GM23338 (cell line): ENCODE measurements around the gene COL4A1. TPM values are rescaled to one million over a fixed set of nuclear protein-coding genes. Genes with fewer than 3 reads are reported as not detected.

Source experiments
- ATAC-seq: fragments of 200-7000 bp; cut with Tn5 transposase; 3 replicates; pipeline ENCODE4 v1.9.1; 2020
- DNase-seq: peaks from one replicate; pipeline ENCODE4 v3.0.0-alpha.2; 2015; ENCODE audit warnings: low spot score
- H2AFZ ChIP-seq: fragments of 200-600 bp; sonication (generic); 2 replicates; pipeline ENCODE4 v1.8.0; 2016; ENCODE audit warnings: antibody characterized with exemption, mild to moderate bottlenecking, moderate library complexity
- H3F3A ChIP-seq: fragments of 200-600 bp; sonication (generic); replicated peaks from 2 replicates; pipeline ENCODE4 v1.8.0; 2017; ENCODE audit warnings: antibody characterized with exemption, mixed run types, low read depth
- H3K27ac ChIP-seq: fragments of 200-600 bp; sonication (generic); 2 replicates; pipeline ENCODE4 v1.6.1; 2016; ENCODE audit warnings: low read depth
- H3K27me3 ChIP-seq: fragments of 200-600 bp; sonication (generic); 2 replicates; pipeline ENCODE4 v1.8.0; 2016; ENCODE audit warnings: mild to moderate bottlenecking, mixed run types, moderate library complexity; ENCODE audit not compliant: insufficient read depth
- H3K36me3 ChIP-seq: fragments of 200-600 bp; sonication (generic); 2 replicates; pipeline ENCODE4 v1.8.0; 2016; ENCODE audit warnings: mild to moderate bottlenecking; ENCODE audit not compliant: insufficient read depth
- H3K4me1 ChIP-seq: fragments of 200-600 bp; sonication (generic); 2 replicates; pipeline ENCODE4 v1.8.0; 2016; ENCODE audit warnings: mild to moderate bottlenecking, moderate library complexity; ENCODE audit not compliant: insufficient read depth
- H3K4me2 ChIP-seq: fragments of 200-600 bp; sonication (generic); 2 replicates; pipeline ENCODE4 v1.7.1; 2017; ENCODE audit warnings: mixed run types
- H3K4me3 ChIP-seq: fragments of 200-600 bp; sonication (generic); 2 replicates; pipeline ENCODE4 v1.6.1; 2016; ENCODE audit warnings: mixed run types
- H3K79me2 ChIP-seq: fragments of 200-600 bp; sonication (generic); replicated peaks from 2 replicates; pipeline ENCODE4 v1.8.0; 2017; ENCODE audit warnings: mild to moderate bottlenecking; ENCODE audit not compliant: insufficient read depth
- H3K9me2 ChIP-seq: fragments of 200-600 bp; sonication (generic); 2 replicates; pipeline ENCODE4 v1.8.0; 2017; ENCODE audit not compliant: insufficient read depth
- H4K20me1 ChIP-seq: fragments of 200-600 bp; sonication (generic); replicated peaks from 2 replicates; pipeline ENCODE4 v1.8.0; 2017; ENCODE audit warnings: mild to moderate bottlenecking; ENCODE audit not compliant: insufficient read depth
- H3K27ac Mint-ChIP-seq: 2 replicates; pipeline ENCODE4 v1.8.0; 2020; ENCODE audit warnings: inconsistent platforms, mild to moderate bottlenecking, moderate library complexity, mixed read lengths
- H3K27me3 Mint-ChIP-seq: 3 replicates; pipeline ENCODE4 v1.8.0; 2022; ENCODE audit warnings: low read depth, mild to moderate bottlenecking, moderate library complexity, mixed read lengths, inconsistent platforms; ENCODE audit not compliant: insufficient read depth, poor library complexity
- H3K36me3 Mint-ChIP-seq: 3 replicates; pipeline ENCODE4 v1.8.0; 2021; ENCODE audit warnings: low read depth, mild to moderate bottlenecking, inconsistent platforms, moderate library complexity, mixed read lengths
- H3K4me1 Mint-ChIP-seq: 3 replicates; pipeline ENCODE4 v1.8.0; 2020; ENCODE audit warnings: mild to moderate bottlenecking, inconsistent platforms, mixed read lengths
- H3K4me3 Mint-ChIP-seq: 3 replicates; pipeline ENCODE4 v1.8.0; 2021; ENCODE audit warnings: moderate library complexity, mild to moderate bottlenecking, inconsistent platforms, mixed read lengths
- H3K9me3 Mint-ChIP-seq: 3 replicates; pipeline ENCODE4 v1.8.0; 2020; ENCODE audit warnings: moderate library complexity, mild to moderate bottlenecking, inconsistent platforms, mixed read lengths
- CREB1 ChIP-seq: fragments of 250-450 bp; sonication (Bioruptor Pico); IDR thresholded peaks from 2 replicates; pipeline ENCODE4 v1.5.0; 2020; ENCODE audit warnings: low read depth, mild to moderate bottlenecking, moderate library complexity
- EZH2 ChIP-seq: fragments of 200-600 bp; sonication (generic); IDR thresholded peaks from one replicate; pipeline ENCODE4 v1.8.0; 2017; ENCODE audit warnings: antibody characterized with exemption, mild to moderate bottlenecking, low read depth; ENCODE audit not compliant: unreplicated experiment
- EZH2phosphoT487 ChIP-seq: fragments of 200-600 bp; sonication (generic); IDR thresholded peaks from one replicate; pipeline ENCODE4 v1.8.1; 2018; ENCODE audit warnings: antibody characterized with exemption; ENCODE audit not compliant: unreplicated experiment
- JUNB ChIP-seq: IDR thresholded peaks from one replicate; pipeline ENCODE4 v1.6.1; 2016; ENCODE audit warnings: antibody characterized with exemption; ENCODE audit not compliant: unreplicated experiment
- NANOG ChIP-seq: IDR thresholded peaks from 2 replicates; pipeline ENCODE4 v1.6.1; 2016; ENCODE audit warnings: antibody characterized with exemption, borderline replicate concordance
- POLR2AphosphoS5 ChIP-seq: IDR thresholded peaks from 2 replicates; pipeline ENCODE4 v1.6.1; 2016; ENCODE audit warnings: antibody characterized with exemption, low read depth
- STAT1 ChIP-seq: IDR thresholded peaks from one replicate; pipeline ENCODE4 v1.6.1; 2016; ENCODE audit warnings: antibody characterized with exemption; ENCODE audit not compliant: unreplicated experiment
- ZNF114 ChIP-seq: fragments of 250-450 bp; sonication (Bioruptor Pico); IDR thresholded peaks from 2 replicates; pipeline ENCODE4 v1.5.0; 2020; ENCODE audit warnings: mild to moderate bottlenecking, moderate library complexity
- ZNF331 ChIP-seq: fragments of 250-450 bp; sonication (Bioruptor Pico); IDR thresholded peaks from 2 replicates; pipeline ENCODE4 v1.5.0; 2020; ENCODE audit warnings: low read depth, mild to moderate bottlenecking, moderate library complexity
- polyA plus RNA-seq: library from polyadenylated mRNA; unstranded; fragments of >200 nt; fragmentation: Nextera tagmentation; extraction: Ambion mirVana; gene quantifications from 2 replicates; pipeline ENCODE4 v1.2.1, GENCODE V29; 2016
- total RNA-seq: library from RNA; depleted of rRNA; stranded (reverse); fragments of >200 nt; shearing (Covaris generic); gene quantifications from 2 replicates; pipeline ENCODE4 v1.2.3, GENCODE V29; 2014
- TF ChIP-seq, protein P1 (sequence below): IDR thresholded peaks from one replicate; pipeline ENCODE4 v1.6.1; 2018; ENCODE audit warnings: antibody characterized with exemption; ENCODE audit not compliant: unreplicated experiment
- TF ChIP-seq, protein P2 (sequence below): fragments of 250-450 bp; sonication (Bioruptor Pico); IDR thresholded peaks from 2 replicates; pipeline ENCODE4 v1.5.0; 2020; ENCODE audit warnings: mild to moderate bottlenecking, moderate library complexity
- TF ChIP-seq, protein P3 (sequence below), 2 experiments: fragments of 200-600 bp in 1 of 2; sonication (generic) in 1 of 2; conservative IDR thresholded peaks; 2 replicates each; pipeline versions ENCODE4 v1.5.1 to v1.6.1; 2016 to 2017; ENCODE audit warnings: antibody characterized with exemption in 2 of 2, low read depth in 2 of 2, mild to moderate bottlenecking in 2 of 2, moderate library complexity in 1 of 2

The COL4A1 gene
- total and polyA plus RNA-seq, 2 experiments from 2014 or later, result 39.1 to 110 TPM

DNA sequence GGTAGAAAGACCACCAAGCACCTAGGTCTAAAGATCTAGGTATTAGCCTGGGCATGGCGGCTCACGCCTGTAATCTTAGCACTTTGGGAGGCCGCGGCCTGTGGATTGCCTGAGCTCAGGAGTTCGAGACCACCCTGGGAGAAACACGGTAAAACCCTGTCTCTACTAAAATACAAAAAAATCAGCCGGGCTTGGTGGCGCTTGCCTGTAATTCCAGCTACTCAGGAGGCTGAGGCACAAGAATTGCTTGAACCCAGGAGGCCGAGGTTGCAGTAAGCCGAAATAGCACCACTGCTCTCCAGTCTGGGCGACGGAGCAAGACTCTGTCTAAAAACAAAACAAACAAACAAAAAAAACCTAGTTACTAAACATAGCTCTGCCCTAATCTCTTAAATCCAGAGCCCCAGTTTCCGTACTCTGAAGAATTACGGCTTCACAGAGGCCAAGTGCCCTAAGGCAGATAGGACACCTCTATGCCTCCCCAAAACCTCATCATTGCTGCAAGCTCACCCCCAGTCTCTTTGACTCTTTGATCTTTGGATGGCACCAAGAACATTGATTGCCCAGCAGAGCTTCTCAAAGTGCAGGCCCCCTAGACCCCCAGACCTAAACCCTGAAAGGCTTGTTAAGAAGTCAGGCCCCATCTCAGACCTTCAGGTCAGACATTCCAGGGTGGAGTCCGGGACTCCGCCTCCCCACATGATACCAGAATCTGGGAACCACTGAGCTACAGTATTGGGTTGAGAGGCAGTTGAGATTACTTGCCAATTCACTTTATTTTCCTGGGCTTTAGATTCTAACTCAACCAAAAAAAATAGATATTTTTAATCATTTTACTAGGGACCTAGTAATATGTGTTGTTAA lies 2.9 kb upstream of the COL4A1 start:
- no peak overlapping the region for H3K27ac ChIP-seq
- no peak for DNase-seq

More for the DNA sequence above, 2.9 kb upstream of the COL4A1 start:
- no peaks in the 10 kb centered on the region for H3K9me2 ChIP-seq
- TF ChIP-seq EZH2, result no peak
- no peak for TF ChIP-seq ZNF331 (CRISPR knock-in tag)
- TF ChIP-seq ZNF114 (CRISPR knock-in tag), result no peak
- no peak for TF ChIP-seq CREB1 (CRISPR knock-in tag)
- TF ChIP-seq, protein P1, sequence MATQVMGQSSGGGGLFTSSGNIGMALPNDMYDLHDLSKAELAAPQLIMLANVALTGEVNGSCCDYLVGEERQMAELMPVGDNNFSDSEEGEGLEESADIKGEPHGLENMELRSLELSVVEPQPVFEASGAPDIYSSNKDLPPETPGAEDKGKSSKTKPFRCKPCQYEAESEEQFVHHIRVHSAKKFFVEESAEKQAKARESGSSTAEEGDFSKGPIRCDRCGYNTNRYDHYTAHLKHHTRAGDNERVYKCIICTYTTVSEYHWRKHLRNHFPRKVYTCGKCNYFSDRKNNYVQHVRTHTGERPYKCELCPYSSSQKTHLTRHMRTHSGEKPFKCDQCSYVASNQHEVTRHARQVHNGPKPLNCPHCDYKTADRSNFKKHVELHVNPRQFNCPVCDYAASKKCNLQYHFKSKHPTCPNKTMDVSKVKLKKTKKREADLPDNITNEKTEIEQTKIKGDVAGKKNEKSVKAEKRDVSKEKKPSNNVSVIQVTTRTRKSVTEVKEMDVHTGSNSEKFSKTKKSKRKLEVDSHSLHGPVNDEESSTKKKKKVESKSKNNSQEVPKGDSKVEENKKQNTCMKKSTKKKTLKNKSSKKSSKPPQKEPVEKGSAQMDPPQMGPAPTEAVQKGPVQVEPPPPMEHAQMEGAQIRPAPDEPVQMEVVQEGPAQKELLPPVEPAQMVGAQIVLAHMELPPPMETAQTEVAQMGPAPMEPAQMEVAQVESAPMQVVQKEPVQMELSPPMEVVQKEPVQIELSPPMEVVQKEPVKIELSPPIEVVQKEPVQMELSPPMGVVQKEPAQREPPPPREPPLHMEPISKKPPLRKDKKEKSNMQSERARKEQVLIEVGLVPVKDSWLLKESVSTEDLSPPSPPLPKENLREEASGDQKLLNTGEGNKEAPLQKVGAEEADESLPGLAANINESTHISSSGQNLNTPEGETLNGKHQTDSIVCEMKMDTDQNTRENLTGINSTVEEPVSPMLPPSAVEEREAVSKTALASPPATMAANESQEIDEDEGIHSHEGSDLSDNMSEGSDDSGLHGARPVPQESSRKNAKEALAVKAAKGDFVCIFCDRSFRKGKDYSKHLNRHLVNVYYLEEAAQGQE, result no peak
- TF ChIP-seq, protein P2, sequence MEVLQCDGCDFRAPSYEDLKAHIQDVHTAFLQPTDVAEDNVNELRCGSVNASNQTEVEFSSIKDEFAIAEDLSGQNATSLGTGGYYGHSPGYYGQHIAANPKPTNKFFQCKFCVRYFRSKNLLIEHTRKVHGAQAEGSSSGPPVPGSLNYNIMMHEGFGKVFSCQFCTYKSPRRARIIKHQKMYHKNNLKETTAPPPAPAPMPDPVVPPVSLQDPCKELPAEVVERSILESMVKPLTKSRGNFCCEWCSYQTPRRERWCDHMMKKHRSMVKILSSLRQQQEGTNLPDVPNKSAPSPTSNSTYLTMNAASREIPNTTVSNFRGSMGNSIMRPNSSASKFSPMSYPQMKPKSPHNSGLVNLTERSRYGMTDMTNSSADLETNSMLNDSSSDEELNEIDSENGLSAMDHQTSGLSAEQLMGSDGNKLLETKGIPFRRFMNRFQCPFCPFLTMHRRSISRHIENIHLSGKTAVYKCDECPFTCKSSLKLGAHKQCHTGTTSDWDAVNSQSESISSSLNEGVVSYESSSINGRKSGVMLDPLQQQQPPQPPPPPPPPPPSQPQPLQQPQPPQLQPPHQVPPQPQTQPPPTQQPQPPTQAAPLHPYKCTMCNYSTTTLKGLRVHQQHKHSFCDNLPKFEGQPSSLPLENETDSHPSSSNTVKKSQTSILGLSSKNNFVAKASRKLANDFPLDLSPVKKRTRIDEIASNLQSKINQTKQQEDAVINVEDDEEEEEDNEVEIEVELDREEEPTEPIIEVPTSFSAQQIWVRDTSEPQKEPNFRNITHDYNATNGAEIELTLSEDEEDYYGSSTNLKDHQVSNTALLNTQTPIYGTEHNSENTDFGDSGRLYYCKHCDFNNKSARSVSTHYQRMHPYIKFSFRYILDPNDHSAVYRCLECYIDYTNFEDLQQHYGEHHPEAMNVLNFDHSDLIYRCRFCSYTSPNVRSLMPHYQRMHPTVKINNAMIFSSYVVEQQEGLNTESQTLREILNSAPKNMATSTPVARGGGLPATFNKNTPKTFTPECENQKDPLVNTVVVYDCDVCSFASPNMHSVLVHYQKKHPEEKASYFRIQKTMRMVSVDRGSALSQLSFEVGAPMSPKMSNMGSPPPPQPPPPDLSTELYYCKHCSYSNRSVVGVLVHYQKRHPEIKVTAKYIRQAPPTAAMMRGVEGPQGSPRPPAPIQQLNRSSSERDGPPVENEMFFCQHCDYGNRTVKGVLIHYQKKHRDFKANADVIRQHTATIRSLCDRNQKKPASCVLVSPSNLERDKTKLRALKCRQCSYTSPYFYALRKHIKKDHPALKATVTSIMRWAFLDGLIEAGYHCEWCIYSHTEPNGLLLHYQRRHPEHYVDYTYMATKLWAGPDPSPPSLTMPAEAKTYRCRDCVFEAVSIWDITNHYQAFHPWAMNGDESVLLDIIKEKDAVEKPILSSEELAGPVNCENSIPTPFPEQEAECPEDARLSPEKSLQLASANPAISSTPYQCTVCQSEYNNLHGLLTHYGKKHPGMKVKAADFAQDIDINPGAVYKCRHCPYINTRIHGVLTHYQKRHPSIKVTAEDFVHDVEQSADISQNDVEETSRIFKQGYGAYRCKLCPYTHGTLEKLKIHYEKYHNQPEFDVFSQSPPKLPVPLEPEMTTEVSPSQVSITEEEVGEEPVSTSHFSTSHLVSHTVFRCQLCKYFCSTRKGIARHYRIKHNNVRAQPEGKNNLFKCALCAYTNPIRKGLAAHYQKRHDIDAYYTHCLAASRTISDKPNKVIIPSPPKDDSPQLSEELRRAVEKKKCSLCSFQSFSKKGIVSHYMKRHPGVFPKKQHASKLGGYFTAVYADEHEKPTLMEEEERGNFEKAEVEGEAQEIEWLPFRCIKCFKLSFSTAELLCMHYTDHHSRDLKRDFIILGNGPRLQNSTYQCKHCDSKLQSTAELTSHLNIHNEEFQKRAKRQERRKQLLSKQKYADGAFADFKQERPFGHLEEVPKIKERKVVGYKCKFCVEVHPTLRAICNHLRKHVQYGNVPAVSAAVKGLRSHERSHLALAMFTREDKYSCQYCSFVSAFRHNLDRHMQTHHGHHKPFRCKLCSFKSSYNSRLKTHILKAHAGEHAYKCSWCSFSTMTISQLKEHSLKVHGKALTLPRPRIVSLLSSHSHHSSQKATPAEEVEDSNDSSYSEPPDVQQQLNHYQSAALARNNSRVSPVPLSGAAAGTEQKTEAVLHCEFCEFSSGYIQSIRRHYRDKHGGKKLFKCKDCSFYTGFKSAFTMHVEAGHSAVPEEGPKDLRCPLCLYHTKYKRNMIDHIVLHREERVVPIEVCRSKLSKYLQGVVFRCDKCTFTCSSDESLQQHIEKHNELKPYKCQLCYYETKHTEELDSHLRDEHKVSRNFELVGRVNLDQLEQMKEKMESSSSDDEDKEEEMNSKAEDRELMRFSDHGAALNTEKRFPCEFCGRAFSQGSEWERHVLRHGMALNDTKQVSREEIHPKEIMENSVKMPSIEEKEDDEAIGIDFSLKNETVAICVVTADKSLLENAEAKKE, result no peak
- TF ChIP-seq POLR2AphosphoS5, result no peak
- TF ChIP-seq EZH2phosphoT487, result no peak
- no peak for TF ChIP-seq STAT1
- no peak for TF ChIP-seq NANOG
- TF ChIP-seq, protein P3, sequence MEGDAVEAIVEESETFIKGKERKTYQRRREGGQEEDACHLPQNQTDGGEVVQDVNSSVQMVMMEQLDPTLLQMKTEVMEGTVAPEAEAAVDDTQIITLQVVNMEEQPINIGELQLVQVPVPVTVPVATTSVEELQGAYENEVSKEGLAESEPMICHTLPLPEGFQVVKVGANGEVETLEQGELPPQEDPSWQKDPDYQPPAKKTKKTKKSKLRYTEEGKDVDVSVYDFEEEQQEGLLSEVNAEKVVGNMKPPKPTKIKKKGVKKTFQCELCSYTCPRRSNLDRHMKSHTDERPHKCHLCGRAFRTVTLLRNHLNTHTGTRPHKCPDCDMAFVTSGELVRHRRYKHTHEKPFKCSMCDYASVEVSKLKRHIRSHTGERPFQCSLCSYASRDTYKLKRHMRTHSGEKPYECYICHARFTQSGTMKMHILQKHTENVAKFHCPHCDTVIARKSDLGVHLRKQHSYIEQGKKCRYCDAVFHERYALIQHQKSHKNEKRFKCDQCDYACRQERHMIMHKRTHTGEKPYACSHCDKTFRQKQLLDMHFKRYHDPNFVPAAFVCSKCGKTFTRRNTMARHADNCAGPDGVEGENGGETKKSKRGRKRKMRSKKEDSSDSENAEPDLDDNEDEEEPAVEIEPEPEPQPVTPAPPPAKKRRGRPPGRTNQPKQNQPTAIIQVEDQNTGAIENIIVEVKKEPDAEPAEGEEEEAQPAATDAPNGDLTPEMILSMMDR (conservative IDR thresholded peaks at IDR 0.05; ENCODE audit: low read depth in 2 of 2), result no peak
- TF ChIP-seq JUNB, result no peak
- H3F3A ChIP-seq, result no peaks in the 10 kb centered on the region
- Mint-ChIP-seq H3K4me3 (no peak overlapping the region; the same call in 2 of the 3 replicates), H3K9me3 (peaks cover 3% of the 10 kb centered on the region; the same call in 1 of the 3 replicates), H3K36me3 (peaks cover 2% of the 10 kb centered on the region; the same call in 1 of the 3 replicates), H3K27ac (no peak overlapping the region), H3K4me1 (peaks cover 33% of the 10 kb centered on the region), H3K27me3 (peaks cover 24% of the 10 kb centered on the region)
- H3K79me2 ChIP-seq, result peaks cover 50% of the 10 kb centered on the region
- H4K20me1 ChIP-seq, result peaks cover 5% of the 10 kb centered on the region
- peak overlapping the region; percentile 95; the same call in 1 of the 2 replicates for H3K4me2 ChIP-seq
- peaks cover 6% of the 10 kb centered on the region; the same call in 1 of the 2 replicates for H3K36me3 ChIP-seq
- H3K27me3 ChIP-seq, result peaks cover 30% of the 10 kb centered on the region
- H3K4me1 ChIP-seq, result peaks cover 23% of the 10 kb centered on the region
- H2AFZ ChIP-seq, result no peak overlapping the region
- no peak for ATAC-seq
- peak overlapping the region; percentile 98; the same call in 1 of the 2 replicates for H3K4me3 ChIP-seq
